GM21367 (cell line): Measurements from ENCODE around the gene CNN2.

ENCODE experiments used
- ATAC-seq: cut with Tn5 transposase; IDR thresholded peaks from one replicate; pipeline ENCODE4 v1.9.1; 2021; ENCODE audit not compliant: unreplicated experiment

The CNN2 gene

DNA sequence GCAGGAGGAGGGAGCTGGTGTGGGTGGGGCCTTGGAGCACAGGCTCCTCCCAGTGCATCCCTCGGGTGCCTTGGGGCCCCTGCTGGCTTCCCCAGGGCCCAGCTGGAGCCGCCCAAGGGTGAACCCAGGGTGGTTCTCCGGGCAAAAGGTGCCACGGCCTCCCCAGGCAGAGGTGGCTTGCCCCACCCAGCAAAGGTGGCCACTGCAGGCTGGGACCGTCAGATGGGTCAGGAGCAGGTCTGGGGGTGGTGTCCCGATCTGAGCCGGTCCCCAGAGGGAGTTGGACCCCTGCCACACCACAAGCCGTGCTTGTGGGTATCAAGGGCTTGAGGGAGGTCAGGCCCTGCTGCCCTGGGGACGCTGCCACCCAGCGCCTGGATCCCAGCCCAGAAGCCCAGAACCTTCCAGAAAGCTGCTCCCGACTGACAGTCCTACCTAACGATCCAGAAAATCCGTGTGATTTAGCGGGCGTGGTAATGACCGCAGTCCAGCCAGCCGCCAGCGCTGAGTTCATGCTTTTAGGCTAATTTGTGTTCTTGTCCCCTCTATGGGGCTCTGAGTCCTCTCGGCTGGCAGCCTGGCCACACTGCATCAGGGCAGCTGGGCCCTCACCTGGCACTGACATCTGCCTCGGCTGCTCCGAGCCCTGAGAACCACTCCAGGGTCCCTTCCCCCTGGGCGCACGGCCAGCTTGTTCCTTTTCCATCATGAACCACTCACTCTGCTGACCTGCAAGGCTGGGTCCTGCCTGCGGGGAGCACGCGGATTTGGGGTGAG lies 31.2 kb upstream of the CNN2 start:
- no peak for ATAC-seq

GRCh38 chr19:996051-996838 lies 30.2 kb upstream of the CNN2 start:
- ATAC-seq = no peak

DNA sequence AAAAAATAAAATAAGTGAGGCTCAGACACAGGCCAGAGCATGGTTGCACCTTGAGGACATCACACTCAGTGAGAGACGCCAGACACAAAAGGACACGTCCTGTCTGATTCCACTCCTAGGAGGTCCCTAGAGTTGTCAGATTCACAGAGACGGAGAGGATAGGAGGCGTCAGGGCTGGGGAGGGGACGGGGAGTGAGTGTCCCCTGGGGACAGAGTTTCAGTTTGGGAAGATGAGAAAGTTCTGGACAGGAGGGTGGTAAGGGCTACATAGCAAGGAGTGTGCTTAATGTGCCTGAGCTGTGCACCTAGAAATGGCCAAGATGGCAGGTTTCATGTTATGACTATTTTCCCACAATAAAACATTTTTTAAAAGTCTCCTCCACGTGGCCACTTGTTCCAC lies 28.3 kb upstream of the CNN2 start:
- ATAC-seq = no peak

DNA sequence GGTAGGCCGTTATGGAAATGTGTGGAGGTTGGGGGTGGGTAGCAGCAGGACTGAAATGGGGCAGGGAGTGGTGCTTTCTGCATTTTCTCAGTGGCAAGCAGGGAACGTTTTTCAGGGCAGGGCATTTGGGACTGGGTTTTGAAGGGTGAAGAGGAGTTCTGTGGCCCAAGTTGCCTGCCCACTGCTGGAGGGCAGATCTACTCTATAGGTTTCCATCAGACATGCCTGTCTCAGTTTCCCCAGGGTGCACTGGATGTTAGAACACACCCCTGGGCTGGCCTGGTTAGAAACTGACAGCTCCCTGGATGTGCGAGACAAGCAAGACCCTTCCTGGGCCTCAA lies 27.1 kb upstream of the CNN2 start:
- no peak for ATAC-seq

DNA sequence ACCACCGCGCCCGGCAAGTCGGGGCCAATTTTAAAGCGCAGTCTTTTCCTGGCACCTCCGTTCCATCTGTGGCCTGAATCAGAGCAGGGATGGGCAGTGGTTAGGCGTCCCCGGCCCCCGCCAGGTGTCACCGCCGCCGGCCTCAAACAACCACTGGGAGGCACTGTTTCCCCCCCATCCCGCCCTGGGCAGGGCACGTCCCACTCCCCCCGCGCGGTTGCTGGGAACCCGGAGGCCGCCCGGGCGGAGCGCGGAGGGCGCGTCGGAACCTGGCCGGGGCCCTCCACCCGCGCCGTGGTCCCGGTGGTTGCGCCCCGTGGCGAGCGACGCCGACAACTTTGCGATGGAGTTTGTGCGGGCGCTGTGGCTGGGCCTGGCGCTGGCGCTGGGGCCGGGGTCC lies 26.3 kb upstream of the CNN2 start, which contains the start of gene GRIN3B:
GRIN3B (plus strand) TSS at position 325 of the 400 bp plus-strand sequence; CDS start at position 344, 19 bp downstream.
- ATAC-seq = no peak

DNA sequence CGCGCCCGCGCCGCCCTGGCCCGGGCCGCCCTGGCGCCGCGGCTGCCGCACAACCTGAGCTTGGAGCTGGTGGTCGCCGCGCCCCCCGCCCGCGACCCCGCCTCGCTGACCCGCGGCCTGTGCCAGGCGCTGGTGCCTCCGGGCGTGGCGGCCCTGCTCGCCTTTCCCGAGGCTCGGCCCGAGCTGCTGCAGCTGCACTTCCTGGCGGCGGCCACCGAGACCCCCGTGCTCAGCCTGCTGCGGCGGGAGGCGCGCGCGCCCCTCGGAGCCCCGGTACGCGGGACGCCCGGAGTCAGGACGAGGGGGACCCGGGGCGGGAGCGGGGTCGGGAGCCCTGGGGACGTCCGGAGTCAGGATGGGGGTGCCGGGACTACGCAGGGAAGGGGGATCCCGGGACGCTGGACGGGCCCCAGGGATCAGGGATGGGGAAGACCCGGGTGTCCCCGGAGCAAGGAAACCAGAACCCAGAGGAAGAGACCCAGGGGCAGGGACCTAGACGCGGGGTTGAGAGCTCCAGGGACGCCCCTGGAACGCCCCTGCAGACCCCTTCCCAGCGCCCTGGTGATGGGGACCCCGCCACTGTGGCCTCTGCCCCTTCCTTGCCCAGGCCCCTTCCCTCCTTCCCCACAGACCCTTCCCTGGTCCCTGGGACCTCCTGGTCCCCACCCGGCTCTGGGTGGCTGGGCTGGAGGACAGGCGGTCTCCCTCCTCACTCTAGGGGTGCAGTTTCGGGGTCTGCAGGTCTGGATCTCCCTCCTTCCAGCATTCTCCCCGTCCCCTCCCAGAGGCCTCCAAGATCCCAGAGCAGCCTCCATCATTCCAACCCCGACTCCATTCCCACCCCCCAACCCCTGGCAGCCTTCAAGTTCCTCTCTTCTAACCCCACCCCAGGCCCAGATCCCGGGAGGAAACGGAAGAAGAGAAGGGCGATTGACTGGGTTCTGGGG lies 25.5 kb upstream of the CNN2 start:
- ATAC-seq = no peak

GRCh38 chr19:1001538-1002166 lies 24.8 kb upstream of the CNN2 start:
- ATAC-seq = no peak

GRCh38 chr19:1002600-1002999 lies 23.8 kb upstream of the CNN2 start:
- no peak for ATAC-seq

- ATAC-seq = no peak
Measured at GRCh38 chr19:1003283-1003682, 23.1 kb upstream of the CNN2 start.

DNA sequence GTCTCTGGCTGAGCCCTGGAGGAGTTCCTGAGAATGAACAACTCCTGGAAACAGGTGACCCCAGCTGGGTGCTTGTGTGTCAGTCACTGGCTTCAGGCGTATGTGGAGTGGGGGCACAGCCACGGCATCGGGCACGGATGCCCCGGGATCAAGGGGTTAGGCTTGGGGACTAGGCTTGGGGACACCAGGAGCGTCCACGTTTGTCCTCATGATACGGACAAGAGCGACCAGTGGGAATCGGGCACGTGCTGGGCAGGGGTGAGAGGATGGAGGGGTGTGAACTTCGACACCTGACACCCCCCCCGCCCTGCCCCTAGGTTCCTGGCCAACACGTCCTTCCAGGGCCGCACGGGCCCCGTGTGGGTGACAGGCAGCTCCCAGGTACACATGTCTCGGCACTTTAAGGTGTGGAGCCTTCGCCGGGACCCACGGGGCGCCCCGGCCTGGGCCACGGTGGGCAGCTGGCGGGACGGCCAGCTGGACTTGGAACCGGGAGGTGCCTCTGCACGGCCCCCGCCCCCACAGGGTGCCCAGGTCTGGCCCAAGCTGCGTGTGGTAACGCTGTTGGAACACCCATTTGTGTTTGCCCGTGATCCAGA lies 22.1 kb upstream of the CNN2 start:
- no peak for ATAC-seq

- no peak for ATAC-seq
Measured at GRCh38 chr19:1004803-1005664, 21.4 kb upstream of the CNN2 start.

DNA sequence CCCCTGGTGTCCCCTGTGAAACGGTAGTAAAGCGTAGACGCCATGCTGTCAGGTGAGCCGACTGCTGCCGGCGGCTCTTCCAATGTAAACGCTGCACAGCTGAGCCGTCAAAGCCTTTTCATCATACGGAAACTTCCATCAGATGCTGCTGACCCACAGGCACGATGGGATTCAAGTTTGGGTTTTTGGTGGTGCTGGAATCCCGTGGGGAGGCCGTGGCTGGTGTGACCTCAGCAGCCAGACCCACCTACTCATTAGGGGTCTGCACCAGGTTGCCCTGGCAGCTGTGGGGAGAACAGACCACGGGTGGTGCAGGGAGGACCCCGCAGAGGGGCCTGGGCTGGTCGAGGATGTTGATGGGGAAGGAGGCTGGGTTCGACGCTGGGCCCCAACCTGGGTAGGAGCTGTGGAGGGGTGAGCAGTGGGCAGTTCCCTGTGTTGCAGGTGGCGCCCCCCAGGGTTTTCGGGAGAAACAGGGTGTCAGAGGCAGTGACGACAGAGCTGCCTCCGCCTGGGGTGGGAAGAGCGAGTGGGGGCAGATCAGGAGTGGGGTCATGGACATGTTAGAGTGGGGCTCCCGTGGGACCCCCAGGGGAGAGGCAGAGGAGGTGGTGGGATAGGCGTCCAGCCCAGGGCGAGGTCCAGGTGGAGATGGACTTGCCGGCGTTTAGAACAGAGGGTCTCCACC lies 19.6 kb upstream of the CNN2 start:
- no peak for ATAC-seq

DNA sequence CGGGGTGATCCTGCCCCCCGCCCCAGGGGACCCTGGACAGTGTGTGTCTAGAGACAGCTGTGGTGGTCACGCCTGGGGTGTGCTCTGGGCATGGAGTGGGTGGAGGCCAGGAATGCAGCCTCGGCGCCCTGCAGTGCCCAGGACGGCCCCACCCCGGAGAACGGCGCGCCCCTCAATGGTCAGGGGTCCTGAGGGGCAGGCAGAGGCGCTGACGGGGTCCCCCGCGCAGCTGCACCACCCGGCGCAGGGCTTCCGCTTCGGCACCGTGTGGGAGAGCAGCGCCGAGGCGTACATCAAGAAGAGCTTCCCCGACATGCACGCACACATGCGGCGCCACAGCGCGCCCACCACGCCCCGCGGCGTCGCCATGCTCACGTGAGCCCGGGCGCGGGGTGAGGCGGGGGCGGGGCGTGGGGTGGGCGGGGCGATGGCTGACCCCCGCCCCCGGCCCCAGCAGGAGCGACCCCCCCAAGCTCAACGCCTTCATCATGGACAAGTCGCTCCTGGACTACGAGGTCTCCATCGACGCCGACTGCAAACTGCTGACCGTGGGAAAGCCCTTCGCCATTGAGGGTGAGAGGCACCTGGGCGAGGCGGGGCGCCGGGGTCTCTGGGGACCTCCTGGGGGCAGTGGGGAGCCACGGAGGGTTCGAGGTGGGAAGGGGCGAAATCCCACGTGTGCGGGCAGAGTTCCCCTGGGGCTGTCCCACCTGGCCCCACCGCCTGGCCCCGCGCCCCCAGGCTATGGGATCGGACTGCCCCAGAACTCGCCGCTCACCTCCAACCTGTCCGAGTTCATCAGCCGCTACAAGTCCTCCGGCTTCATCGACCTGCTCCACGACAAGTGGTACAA lies 18.8 kb upstream of the CNN2 start:
- ATAC-seq = no peak

DNA sequence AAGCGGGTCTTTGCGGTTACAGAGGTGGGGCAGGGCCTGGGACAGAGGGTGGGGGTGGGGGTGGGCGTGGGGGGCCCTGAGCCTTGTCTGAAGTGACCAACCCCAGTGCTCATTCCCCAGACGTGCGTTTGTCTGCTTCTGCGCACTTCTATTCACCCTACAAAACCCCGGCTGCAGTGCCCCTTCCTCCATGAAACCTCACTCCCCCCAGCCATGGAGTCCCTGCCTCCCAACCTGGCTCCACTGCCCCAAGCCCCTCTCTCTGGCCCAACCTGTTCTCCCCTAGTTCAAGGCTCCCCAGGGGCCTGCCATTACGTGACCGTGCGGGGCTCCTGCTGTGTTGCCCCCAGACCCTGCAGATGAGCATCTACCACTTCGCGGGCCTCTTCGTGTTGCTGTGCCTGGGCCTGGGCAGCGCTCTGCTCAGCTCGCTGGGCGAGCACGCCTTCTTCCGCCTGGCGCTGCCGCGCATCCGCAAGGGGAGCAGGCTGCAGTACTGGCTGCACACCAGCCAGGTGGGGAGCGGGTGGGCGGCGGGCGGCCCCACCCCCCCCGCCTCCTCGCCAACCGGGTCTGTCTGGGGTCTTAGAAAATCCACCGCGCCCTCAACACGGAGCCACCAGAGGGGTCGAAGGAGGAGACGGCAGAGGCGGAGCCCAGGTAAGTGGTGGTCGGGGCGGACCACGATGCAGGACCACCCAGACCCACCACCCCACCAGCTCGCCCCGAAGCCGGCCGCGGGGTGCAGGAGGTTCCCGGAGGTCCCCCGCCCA lies 18.0 kb upstream of the CNN2 start:
- no peak for ATAC-seq

DNA sequence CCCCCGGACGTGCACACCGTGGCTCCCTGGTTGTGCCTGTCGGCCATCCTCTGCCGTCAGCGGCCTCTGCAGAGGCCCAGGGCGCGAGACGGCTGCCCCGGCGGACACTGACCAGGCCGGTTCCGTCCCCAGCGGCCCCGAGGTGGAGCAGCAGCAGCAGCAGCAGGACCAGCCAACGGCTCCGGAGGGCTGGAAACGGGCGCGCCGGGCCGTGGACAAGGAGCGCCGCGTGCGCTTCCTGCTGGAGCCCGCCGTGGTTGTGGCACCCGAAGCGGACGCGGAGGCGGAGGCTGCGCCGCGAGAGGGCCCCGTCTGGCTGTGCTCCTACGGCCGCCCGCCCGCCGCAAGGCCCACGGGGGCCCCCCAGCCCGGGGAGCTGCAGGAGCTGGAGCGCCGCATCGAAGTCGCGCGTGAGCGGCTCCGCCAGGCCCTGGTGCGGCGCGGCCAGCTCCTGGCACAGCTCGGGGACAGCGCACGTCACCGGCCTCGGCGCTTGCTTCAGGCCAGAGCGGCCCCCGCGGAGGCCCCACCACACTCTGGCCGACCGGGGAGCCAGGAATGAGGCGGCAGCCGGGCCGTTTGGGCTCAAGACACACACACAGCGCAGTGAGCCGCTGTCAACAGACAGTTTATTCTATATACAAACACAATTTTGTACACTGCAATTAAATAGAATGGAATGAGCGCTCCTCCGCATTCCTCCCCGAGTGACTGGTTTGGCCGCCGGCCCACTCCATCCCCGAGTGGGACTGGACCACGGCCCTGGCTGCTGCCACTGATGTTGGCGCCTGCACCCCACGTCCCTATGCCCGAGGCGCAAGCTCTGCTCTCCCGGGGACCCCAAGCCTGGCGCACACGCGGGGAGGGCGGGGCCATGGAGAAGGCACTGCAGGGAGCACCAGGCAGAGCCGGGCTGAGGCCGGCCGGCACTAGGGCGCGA lies 17.1 kb upstream of the CNN2 start:
- ATAC-seq = no peak

DNA sequence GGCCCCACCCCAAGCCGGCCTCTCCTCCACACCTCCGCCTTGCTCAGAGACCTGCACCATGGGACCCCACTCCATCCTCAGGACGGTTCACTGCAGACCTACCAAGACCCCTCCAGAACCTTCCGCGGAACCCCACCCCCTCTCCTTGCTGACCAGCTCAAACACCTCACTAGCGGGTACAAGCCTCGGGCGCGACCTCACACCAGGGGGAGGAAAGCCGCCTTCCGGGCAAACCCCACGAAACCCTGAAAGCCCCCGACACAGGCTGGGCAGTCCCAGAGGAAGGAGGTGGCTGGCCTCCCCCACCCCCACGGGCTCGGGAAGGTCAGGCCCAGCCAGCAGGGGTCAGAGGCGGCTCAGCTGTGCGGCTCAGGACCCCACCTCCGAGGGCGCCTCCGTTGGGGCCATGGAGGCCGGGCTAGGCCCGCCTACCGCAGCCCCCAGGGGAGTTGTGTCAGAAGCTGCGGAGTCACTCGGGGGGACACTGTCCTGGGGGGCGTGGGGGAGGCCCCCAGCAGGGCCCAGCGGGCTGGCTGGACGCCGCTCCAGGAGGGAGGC lies 16.3 kb upstream of the CNN2 start:
- ATAC-seq = no peak
